Right lobe of liver (tissue), 4 donors: ENCODE data around the gene MCF2L2.

Experiments
- POLR2A ChIP-seq: fragments of 450-650 bp; IDR thresholded peaks from one replicate; pipeline ENCODE4 v1.6.1; 2017; ENCODE audit warnings: antibody characterized with exemption, mild to moderate bottlenecking
- TF ChIP-seq, protein P1 (sequence below), 4 donors: fragments of 200-600 bp in 3 of 4; fragments of 450-650 bp in 1 of 4; IDR thresholded peaks; one replicate each; pipeline versions ENCODE4 v1.5.1 to v1.8.0; 2016 to 2022; ENCODE audit warnings: antibody characterized with exemption in 4 of 4, mild to moderate bottlenecking in 2 of 4
- donor health status: DM: no; HTN: no; CAD: no.
- donor health status: DM: no; HTN: no; CAD: no.
- donor health status: DM: no; HTN: yes; CAD: no.

DNA sequence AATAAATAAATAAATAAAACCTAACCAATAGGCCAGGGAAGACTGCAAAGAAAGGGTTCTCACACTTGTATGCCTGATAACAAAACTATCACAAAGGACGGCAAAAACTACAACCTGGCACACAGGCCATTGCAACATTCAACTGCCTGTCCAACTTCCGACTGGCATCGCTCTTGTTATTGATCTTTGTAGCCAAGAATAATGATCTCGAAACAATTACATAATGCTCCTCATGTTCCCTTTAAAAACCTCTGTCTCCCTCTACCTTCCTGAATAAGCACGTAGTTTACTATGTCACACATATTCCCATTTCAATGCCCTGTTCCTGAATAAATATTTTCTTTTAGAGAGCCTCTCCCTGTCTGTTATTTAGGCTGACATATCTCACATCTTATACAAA is 101.1 kb downstream of the MCF2L2 start:
- TF ChIP-seq, protein P1, sequence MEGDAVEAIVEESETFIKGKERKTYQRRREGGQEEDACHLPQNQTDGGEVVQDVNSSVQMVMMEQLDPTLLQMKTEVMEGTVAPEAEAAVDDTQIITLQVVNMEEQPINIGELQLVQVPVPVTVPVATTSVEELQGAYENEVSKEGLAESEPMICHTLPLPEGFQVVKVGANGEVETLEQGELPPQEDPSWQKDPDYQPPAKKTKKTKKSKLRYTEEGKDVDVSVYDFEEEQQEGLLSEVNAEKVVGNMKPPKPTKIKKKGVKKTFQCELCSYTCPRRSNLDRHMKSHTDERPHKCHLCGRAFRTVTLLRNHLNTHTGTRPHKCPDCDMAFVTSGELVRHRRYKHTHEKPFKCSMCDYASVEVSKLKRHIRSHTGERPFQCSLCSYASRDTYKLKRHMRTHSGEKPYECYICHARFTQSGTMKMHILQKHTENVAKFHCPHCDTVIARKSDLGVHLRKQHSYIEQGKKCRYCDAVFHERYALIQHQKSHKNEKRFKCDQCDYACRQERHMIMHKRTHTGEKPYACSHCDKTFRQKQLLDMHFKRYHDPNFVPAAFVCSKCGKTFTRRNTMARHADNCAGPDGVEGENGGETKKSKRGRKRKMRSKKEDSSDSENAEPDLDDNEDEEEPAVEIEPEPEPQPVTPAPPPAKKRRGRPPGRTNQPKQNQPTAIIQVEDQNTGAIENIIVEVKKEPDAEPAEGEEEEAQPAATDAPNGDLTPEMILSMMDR (IDR thresholded peaks at IDR 0.05): peak; percentile 41 to 64 (median 48)
- TF ChIP-seq POLR2A: no peak
